Measurements from ENCODE around the gene COX6A2.

The COX6A2 gene

GRCh38 chr16:31467151-31467773 lies 39.1 kb upstream of the COX6A2 start:
- DNase-seq (ENCODE audit: low read depth): no peak
- no peak for TF ChIP-seq CTCF (IDR thresholded peaks at IDR 0.05; ENCODE audit: low read depth, low read length, missing control alignments)
- no peak overlapping the region for H3K4me3 ChIP-seq (ENCODE audit: low read depth, low read length)

GRCh38 chr16:31466381-31466841 lies 38.3 kb upstream of the COX6A2 start:
- no peak overlapping the region for H3K4me3 ChIP-seq (ENCODE audit: low read depth, low read length)
- no peak for TF ChIP-seq CTCF (IDR thresholded peaks at IDR 0.05; ENCODE audit: low read depth, low read length, missing control alignments)
- DNase-seq (ENCODE audit: low read depth): no peak

GRCh38 chr16:31465788-31466370 lies 37.7 kb upstream of the COX6A2 start:
- no peak for DNase-seq (ENCODE audit: low read depth)
- no peak overlapping the region for H3K4me3 ChIP-seq (ENCODE audit: low read depth, low read length)
- TF ChIP-seq CTCF (IDR thresholded peaks at IDR 0.05; ENCODE audit: low read depth, low read length, missing control alignments): no peak

GRCh38 chr16:31464781-31465260 lies 36.7 kb upstream of the COX6A2 start:
- TF ChIP-seq CTCF (IDR thresholded peaks at IDR 0.05; ENCODE audit: low read depth, low read length, missing control alignments): no peak
- no peak overlapping the region for H3K4me3 ChIP-seq (ENCODE audit: low read depth, low read length)
- no peak for DNase-seq (ENCODE audit: low read depth)

GRCh38 chr16:31464348-31464769 lies 36.2 kb upstream of the COX6A2 start:
- TF ChIP-seq CTCF (IDR thresholded peaks at IDR 0.05; ENCODE audit: low read depth, low read length, missing control alignments): no peak
- DNase-seq (ENCODE audit: low read depth): no peak
- no peak overlapping the region for H3K4me3 ChIP-seq (ENCODE audit: low read depth, low read length)

GRCh38 chr16:31461921-31462804 lies 34.0 kb upstream of the COX6A2 start:
- DNase-seq (ENCODE audit: low read depth): no peak
- no peak for TF ChIP-seq CTCF (IDR thresholded peaks at IDR 0.05; ENCODE audit: low read depth, low read length, missing control alignments)
- H3K4me3 ChIP-seq (ENCODE audit: low read depth, low read length): no peak overlapping the region

Data from GM12864 (cell line).